Sigmoid colon (tissue), 4 donors: ENCODE measurements around the gene NKX2-2.

Source experiments
- CTCF ChIP-seq, 4 experiments: fragments of 450-650 bp in 3 of 4; fragments of 200-600 bp in 1 of 4; IDR thresholded peaks; one replicate each; pipeline ENCODE4 v1.5.1; 2016 to 2019; ENCODE audit warnings: antibody characterized with exemption in 4 of 4, mild to moderate bottlenecking in 3 of 4, moderate library complexity in 2 of 4
- POLR2A ChIP-seq, 2 donors: fragments of 450-650 bp; IDR thresholded peaks; one replicate each; pipeline ENCODE4 v1.6.1; 2016; ENCODE audit warnings: antibody characterized with exemption in 2 of 2, mild to moderate bottlenecking in 2 of 2, moderate library complexity in 2 of 2
- POLR2AphosphoS5 ChIP-seq, 4 donors: sonication (generic); formaldehyde crosslinking; IDR thresholded peaks; one replicate each; pipeline ENCODE4 v1.6.1; 2017; ENCODE audit warnings: antibody characterized with exemption in 4 of 4

GRCh38 chr20:21505810-21506530 lies 7.9 kb downstream of the NKX2-2 start:
- TF ChIP-seq CTCF (IDR thresholded peaks at IDR 0.05) (peak in 3 of 4 experiments; percentile 35 to 68 (median 43)), POLR2A (IDR thresholded peaks at IDR 0.05) (no peak), POLR2AphosphoS5 (IDR thresholded peaks at IDR 0.05) (no peak)
